Adrenal gland (tissue), 5 donors: ENCODE results near the gene HSPB1.

Experiments
- POLR2A ChIP-seq, 2 donors: fragments of 450-650 bp; IDR thresholded peaks; one replicate each; pipeline ENCODE4 v1.6.1; 2017; ENCODE audit warnings: antibody characterized with exemption in 2 of 2, mild to moderate bottlenecking in 2 of 2, moderate library complexity in 1 of 2
- TF ChIP-seq, protein P1 (sequence below), 6 experiments: fragments of 450-650 bp in 4 of 6; fragments of 200-600 bp in 2 of 6; sonication (generic) in 1 of 6; IDR thresholded peaks; 1 replicate in 5 of 6; 2 replicates in 1 of 6; pipeline versions ENCODE4 v1.5.1 to v1.8.0; 2016 to 2021; ENCODE audit warnings: antibody characterized with exemption in 6 of 6, mild to moderate bottlenecking in 2 of 6, moderate library complexity in 1 of 6
- donor health status: DM: no; HTN: no; CAD: no.

DNA sequence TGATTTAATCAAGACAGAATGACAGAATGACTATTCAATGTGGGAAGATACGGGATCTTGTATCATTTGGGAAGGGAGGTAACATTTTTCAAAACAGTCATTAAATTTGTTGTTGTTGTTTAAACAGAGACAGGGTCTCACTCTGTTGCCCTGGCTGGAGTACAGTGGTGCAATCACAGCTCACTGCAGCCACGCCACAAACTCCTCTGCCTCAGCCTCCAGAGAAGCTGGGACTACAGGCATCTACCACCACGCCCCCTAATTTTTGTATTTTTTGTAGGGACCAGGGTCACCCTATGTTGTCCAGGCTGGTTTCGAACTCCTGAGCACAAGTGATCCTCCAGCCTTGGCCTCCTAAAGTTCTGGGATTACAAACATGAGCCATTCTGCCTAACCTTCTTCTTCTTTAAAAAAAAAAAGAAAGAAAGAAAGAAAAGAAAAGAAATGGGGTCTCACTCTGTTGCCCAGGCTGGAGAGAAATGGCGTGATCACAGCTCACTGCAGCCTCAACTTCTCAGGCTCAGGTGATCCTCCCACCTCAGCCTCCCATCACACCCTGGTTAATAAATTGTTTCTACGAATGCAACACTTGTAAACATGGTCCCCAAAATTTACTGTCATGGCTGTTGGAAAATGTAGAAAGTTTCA lies 32.0 kb downstream of the HSPB1 start:
- TF ChIP-seq, protein P1, sequence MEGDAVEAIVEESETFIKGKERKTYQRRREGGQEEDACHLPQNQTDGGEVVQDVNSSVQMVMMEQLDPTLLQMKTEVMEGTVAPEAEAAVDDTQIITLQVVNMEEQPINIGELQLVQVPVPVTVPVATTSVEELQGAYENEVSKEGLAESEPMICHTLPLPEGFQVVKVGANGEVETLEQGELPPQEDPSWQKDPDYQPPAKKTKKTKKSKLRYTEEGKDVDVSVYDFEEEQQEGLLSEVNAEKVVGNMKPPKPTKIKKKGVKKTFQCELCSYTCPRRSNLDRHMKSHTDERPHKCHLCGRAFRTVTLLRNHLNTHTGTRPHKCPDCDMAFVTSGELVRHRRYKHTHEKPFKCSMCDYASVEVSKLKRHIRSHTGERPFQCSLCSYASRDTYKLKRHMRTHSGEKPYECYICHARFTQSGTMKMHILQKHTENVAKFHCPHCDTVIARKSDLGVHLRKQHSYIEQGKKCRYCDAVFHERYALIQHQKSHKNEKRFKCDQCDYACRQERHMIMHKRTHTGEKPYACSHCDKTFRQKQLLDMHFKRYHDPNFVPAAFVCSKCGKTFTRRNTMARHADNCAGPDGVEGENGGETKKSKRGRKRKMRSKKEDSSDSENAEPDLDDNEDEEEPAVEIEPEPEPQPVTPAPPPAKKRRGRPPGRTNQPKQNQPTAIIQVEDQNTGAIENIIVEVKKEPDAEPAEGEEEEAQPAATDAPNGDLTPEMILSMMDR (IDR thresholded peaks at IDR 0.05) = no peak
- TF ChIP-seq POLR2A (IDR thresholded peaks at IDR 0.05) = no peak
